ENCODE results near the gene CHSY3.

DNA sequence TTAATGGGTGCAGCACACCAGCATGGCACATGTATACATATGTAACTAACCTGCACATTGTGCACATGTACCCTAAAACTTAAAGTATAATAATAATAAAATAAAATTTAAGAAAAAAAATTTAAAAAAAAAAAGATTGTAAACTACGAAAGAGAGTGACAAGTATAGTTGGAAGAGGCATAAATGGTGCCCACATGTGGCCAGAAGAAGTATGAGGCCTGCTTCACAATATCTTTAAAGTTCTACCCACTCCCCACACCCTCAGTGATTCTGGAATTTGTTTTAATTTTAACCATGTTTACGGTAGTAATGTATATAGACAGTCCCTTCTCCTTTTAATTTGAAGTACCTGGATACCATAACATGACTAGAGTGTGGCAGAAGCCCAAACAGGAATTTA lies 172.7 kb downstream of the CHSY3 start:
- TF ChIP-seq CTCF (IDR thresholded peaks at IDR 0.05) (no peak), POLR2A (IDR thresholded peaks at IDR 0.05) (no peak)
